ENCODE measurements around the gene TUBA1A. TPM values are rescaled to one million over a fixed set of nuclear protein-coding genes. Genes with fewer than 3 reads are reported as not detected.
"Not testable (repeated sequence)": the region's sequence is repeated elsewhere in the genome, so short reads cannot be mapped to it uniquely, and the experiment has no call there.

TUBA1A gene
- polyA plus RNA-seq, 3 donors, result 51.3 to 167 (median 154) TPM

DNA sequence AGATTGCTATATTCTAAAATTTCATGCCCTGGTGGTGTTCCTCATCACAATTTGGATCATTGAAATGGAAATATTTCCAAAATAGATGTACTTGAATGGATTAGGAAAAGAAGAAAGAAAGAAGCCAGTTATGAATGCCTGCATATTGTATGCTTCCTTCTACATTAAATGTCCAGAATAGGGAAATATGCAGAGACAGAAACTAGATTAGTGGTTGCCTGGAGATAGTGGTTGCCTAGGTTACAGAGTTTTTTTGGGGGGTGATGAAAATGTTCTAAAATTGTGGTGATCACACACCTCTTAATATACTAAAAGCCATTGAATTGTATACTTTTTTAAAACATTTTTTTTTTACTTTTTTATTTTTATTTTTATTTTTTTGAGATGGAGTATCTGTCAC, 18.0 kb downstream of the TUBA1A start:
- H3K27ac ChIP-seq (ENCODE audit: low read depth, low read length), result no peak overlapping the region

DNA sequence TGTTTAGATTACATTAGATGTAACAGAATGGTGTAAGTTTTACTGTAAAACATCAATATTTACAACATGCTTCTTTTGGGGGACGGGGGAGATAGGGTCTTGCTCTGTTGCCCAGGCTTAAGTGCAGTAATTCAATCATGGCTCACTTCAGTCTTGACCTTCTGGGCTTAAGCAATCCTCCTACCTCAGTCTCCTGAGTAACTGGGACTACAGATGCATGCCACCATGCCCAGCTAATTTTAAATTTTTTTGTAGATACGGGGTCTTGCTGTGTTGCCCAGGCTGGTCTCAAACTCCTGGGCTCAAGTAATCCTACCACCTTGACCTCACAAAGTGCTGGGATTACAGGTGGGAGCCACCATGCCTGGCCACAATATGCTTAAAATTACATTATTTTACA, 23.8 kb downstream of the TUBA1A start:
- WGBS, 3 donors, result 94 to 98% (median 98%) methylated on average over 2 of the region's 2 CpGs

GRCh38 chr12:49161901-49162300, 27.0 kb downstream of the TUBA1A start:
- WGBS, 3 donors, result 90 to 96% (median 91%) methylated on average over 4 of the region's 4 CpGs
- H3K27ac ChIP-seq (ENCODE audit: low read depth, low read length), result not testable (repeated sequence)

More for the DNA sequence above, 23.8 kb downstream of the TUBA1A start:
- H3K27ac ChIP-seq (ENCODE audit: low read depth, low read length), result no peak overlapping the region

- WGBS, 3 donors, result 58 to 67% (median 64%) methylated on average over 6 of the region's 6 CpGs
- no peak overlapping the region for H3K27ac ChIP-seq (ENCODE audit: low read depth, low read length)
Observed at GRCh38 chr12:49161092-49161795, 27.6 kb downstream of the TUBA1A start.

- H3K27ac ChIP-seq (ENCODE audit: low read depth, low read length), result no peak overlapping the region
- 75 to 88% (median 84%) methylated on average over 2 of the region's 2 CpGs for WGBS, 3 donors
Observed at GRCh38 chr12:49160399-49160798, 28.5 kb downstream of the TUBA1A start.

DNA sequence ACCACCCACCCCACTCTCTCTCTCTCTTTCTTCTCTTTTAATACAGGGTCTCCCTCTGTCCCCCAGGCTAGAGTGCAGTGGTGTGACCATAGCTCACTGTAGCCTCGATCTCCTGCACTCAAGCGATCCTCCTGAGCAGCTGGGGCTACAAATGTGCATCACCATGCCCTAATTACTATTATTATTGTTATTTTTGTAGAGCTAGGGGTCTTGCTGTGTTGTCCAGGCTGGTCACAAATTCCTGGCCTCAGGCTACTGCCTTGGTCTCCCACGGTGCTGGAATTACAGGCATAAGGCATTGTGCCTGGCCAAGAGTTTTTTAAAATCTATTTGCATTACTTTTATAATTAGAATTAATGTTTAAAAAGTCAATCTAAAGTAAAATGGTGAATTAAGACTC, 34.7 kb downstream of the TUBA1A start:
- no peak overlapping the region for H3K27ac ChIP-seq (ENCODE audit: low read depth, low read length)
- WGBS, 3 donors, result 75 to 92% (median 78%) methylated on average over 3 of the region's 3 CpGs

DNA sequence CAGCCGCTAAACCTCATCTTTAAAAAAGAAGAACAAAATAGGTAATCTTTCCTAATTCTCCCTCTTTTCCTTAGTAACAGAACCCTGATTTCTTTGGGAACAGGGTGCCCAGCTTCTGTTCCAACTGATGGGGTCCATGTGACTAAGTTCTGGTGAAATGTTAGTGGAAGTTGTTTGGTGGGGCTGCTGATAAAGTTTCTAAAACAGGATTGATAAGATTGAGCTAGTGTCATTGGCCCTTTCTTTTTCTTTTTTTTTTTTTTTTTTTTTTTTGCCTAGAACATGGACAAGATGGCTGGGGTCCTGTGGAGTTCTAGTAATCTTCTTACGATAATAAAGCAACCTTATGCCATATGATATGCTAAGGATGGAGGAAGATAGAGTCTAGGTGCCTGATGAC, 41.5 kb downstream of the TUBA1A start:
- no peak overlapping the region for H3K27ac ChIP-seq (ENCODE audit: low read depth, low read length)
- 95 to 100% (median 98%) methylated on average over 2 of the region's 2 CpGs for WGBS, 3 donors

DNA sequence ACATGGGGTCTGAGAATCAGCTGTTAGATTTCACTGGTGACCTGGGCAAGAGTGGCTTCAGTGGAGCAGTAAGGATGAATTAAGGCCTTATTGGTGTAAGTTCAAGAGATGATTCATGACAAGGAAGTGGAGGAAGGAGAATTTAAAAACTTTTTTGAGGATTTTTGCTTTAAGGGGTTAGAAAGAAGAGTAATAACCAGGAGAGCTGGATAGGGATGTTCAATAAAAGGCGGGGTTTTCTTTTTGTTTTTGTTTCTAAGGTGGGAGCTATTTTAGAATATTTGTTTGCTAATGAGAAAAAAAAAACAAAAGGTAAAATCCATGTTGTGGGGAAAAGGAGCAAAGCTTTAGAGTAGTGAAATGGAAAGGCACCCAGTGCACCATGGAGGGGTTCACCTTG, 42.5 kb downstream of the TUBA1A start:
- WGBS, 3 donors, result 93 to 100% (median 98%) methylated on average over 1 of the region's 1 CpG
- H3K27ac ChIP-seq (ENCODE audit: low read depth, low read length), result no peak overlapping the region

DNA sequence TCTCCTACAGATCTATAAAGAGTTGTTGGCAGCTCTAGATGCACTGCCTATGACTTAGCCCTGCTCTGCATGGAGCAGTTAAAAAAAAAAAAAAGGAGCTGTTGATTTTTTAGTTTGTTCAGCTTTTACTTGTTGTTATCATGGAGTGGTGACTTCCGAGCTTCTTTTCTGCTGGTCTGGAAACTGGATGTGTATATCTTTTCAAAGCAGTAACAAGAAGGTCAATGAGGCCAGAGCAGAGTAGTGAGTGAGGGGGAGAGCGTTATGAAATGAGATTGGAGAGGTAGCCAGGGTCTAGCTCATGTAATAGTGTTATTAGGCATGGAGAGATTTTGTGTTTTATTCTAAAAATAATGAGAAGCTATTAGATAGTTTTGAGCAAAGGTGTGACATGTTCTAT, 44.5 kb downstream of the TUBA1A start:
- WGBS, 3 donors, result 83 to 88% (median 88%) methylated on average over 2 of the region's 2 CpGs
- no peak overlapping the region for H3K27ac ChIP-seq (ENCODE audit: low read depth, low read length)

DNA sequence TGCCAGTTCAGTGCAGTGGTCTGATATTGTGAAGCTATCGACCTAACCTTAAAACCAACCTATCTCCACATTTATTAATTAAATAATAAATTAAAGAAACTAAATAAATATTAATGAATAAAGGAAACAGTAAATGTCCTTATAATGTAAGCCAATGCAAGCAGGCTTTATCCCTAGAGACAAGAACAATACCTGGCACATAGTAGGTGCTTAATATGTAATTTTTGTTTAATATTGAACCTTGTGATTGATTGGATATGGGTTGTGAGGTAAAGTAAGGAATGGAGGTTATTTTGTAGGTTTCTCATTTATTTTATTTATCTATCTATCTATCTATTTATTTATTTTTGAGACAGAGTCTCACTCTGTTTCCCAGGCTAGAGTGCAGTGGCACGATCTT, 49.9 kb downstream of the TUBA1A start:
- no peak overlapping the region for H3K27ac ChIP-seq (ENCODE audit: low read depth, low read length)
- 88 to 94% (median 90%) methylated on average over 2 of the region's 2 CpGs for WGBS, 3 donors

DNA sequence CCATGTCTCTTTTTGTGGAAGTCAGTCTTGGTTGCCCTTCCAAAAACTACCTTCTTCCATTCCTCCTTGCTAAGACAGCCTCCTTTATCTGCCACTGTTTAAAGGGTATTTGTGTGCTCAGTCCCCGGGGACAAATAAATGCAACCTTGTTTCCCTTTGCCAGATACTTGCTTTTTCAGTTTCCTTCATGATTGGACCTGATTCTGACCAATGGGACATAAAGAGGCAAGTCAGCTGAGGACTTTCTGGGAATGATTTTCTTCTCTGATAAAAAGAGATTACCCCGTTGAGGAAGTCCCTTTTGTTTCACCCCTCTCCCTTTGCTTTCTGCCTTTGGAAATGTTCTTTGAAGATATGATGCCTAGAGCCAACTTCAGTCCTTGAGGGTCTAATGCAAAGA, 50.3 kb downstream of the TUBA1A start:
- WGBS, 3 donors, result 41 to 54% (median 46%) methylated on average over 2 of the region's 2 CpGs
- H3K27ac ChIP-seq (ENCODE audit: low read depth, low read length), result no peak overlapping the region

DNA sequence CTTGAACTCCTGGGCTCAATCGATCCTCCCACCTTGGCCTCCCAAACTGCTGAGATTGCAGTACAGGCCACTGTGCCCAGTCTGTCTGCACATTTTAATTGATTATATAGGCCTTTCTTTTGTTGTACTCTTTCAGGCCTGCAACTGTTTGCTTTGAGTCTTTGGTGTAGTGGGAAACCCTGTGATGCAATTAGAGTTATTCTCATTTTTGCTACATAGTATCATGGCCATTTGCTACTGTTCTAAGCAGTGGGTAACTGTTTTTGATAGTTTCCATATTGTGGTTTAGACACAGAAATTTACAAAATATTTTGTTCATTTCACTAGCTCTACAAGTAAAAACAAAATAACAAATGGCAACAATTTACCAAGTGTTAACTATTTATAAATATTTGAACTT, 51.4 kb downstream of the TUBA1A start:
- no peak overlapping the region for H3K27ac ChIP-seq (ENCODE audit: low read depth, low read length)
- 95 to 100% (median 100%) methylated on average over 1 of the region's 1 CpG for WGBS, 3 donors

- not testable (repeated sequence) for H3K27ac ChIP-seq (ENCODE audit: low read depth, low read length)
- WGBS, 3 donors, result 84 to 94% (median 93%) methylated on average over 3 of the region's 3 CpGs
Observed at GRCh38 chr12:49136997-49137396, 51.9 kb downstream of the TUBA1A start.

Other genes with a start within 250 kb of the TUBA1A start
- 10 to 100 TPM; 26.8 to 73.8 (median 68.1) TPM for gene ARF3, start 231.6 kb downstream of the TUBA1A start, polyA plus RNA-seq
- 1 to 10 TPM in 1 of 3 donors, under 1 TPM in 2; 0.17 to 1.9 (median 0.70) TPM for gene WNT10B, start 217.3 kb downstream of the TUBA1A start, polyA plus RNA-seq
- not detected for gene WNT1, start 210.8 kb downstream of the TUBA1A start, polyA plus RNA-seq
- under 1 TPM in 2 of 3 donors, not detected in 1; 0.10 to 0.12 TPM for gene DDN, start 189.7 kb downstream of the TUBA1A start, polyA plus RNA-seq
- 10 to 100 TPM; 33.6 to 59.4 (median 54.5) TPM for gene PRKAG1, start 170.3 kb downstream of the TUBA1A start, polyA plus RNA-seq
- 10 to 100 TPM; 12.6 to 41.6 (median 23.4) TPM for gene KMT2D, start 128.3 kb downstream of the TUBA1A start, polyA plus RNA-seq
- gene RHEBL1, start 119.1 kb downstream of the TUBA1A start, polyA plus RNA-seq, result 1 to 10 TPM in 1 of 3 donors, under 1 TPM in 2; 0.53 to 2.6 (median 0.55) TPM
- gene DHH, start 94.3 kb downstream of the TUBA1A start, polyA plus RNA-seq, result 1 to 10 TPM in 2 of 3 donors, under 1 TPM in 1; 0.22 to 1.8 (median 1.5) TPM
- 10 to 100 TPM; 22.5 to 38.7 (median 28.2) TPM for gene LMBR1L, start 78.2 kb downstream of the TUBA1A start, polyA plus RNA-seq
- gene TUBA1B, start 57.7 kb downstream of the TUBA1A start, polyA plus RNA-seq, result 100 to 1,000 TPM; 184 to 751 (median 746) TPM
- gene TUBA1C, start 76.0 kb upstream of the TUBA1A start, polyA plus RNA-seq, result 100 to 1,000 TPM; 108 to 342 (median 166) TPM
- 1 to 10 TPM in 2 of 3 donors, under 1 TPM in 1; 0.43 to 2.4 (median 2.1) TPM for gene PRPH, start 106.1 kb upstream of the TUBA1A start, polyA plus RNA-seq
- gene TROAP, start 134.2 kb upstream of the TUBA1A start, polyA plus RNA-seq, result 1 to 10 TPM in 1 of 3 donors, under 1 TPM in 2; 0.22 to 2.4 (median 0.33) TPM
- gene C1QL4, start 148.1 kb upstream of the TUBA1A start, polyA plus RNA-seq, result not detected
- gene DNAJC22, start 157.8 kb upstream of the TUBA1A start, polyA plus RNA-seq, result 1 to 10 TPM in 1 of 3 donors, under 1 TPM in 2; 0.22 to 4.0 (median 0.62) TPM
- gene SPATS2, start 178.4 kb upstream of the TUBA1A start, polyA plus RNA-seq, result 10 to 100 TPM in 1 of 3 donors, 1 to 10 TPM in 2; 4.8 to 13.4 (median 5.0) TPM